GM21825 (cell line): ENCODE measurements around the gene INSC.

Source experiments
- ATAC-seq: cut with Tn5 transposase; IDR thresholded peaks from one replicate; pipeline ENCODE4 v1.9.1; 2021; ENCODE audit warnings: mild to moderate bottlenecking, moderate library complexity; ENCODE audit not compliant: unreplicated experiment

The INSC gene

DNA sequence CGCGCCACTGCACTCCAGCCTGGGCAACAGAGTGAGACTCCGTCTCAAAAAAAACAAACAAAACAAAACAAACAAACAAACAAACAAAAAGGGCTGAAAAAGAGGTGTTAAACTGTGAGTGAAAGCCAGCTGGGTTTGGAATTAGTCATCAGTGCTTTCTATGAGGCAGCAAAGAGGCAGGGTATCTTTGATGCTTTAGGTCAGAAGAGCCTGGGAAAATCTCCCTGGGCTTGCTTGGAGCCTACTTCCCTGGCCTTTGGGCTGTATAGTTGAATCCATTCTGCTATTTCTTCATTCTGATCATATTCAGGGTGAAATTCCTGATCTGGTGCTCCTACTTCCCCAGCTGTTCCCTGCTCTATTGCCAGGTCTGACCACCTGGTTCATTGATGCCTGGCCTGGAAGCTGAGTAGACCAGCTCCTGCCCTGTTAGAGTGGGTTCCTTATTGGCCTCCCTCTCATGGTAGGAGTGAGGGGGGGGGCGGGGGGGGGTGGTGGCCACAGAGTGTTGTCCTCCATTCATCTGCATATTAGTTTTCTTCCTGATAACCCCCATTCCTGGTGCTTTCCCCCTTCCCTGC lies 65.6 kb downstream of the INSC start:
- no peak for ATAC-seq

DNA sequence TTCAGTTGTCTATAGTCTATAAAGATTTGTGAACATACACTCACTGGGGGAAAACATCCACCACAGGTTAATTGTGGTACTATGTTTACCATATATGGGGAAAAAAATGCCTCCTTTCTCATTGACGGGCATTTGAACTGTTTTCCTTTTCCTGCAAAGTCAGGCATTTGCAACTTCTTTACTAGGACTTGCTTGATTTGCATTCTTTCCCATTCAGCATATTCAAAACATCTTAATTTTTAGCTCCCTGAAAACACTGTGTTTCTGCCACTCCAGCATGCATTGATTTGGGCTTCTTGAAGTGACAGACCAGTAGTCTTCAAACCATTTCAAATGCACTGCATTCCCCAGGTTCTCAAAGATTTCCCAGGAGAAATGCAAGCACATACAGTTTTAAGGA lies 67.6 kb downstream of the INSC start:
- no peak for ATAC-seq

GRCh38 chr11:15185021-15185420 lies 70.3 kb downstream of the INSC start:
- ATAC-seq = no peak

DNA sequence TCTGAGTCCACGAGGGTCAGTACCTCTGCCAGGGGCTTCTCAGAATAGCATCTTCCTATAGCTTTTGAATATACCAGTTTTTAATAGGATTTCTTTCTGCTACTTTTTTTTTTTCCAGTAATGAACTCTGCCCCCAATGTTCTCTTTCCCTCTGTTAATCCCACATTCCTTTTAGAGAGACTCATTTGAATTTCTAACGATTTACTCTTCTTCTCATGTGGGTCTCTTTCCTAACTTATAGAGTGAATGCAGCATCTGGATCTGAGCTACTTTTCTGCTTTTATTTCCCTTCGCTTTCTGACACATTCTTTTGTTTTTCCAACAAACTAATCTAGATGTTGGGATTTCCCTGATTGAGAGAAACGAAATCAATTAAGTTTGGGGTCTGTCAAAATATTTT lies 71.4 kb downstream of the INSC start:
- ATAC-seq = no peak

GRCh38 chr11:15189189-15189588 lies 74.5 kb downstream of the INSC start:
- no peak for ATAC-seq

DNA sequence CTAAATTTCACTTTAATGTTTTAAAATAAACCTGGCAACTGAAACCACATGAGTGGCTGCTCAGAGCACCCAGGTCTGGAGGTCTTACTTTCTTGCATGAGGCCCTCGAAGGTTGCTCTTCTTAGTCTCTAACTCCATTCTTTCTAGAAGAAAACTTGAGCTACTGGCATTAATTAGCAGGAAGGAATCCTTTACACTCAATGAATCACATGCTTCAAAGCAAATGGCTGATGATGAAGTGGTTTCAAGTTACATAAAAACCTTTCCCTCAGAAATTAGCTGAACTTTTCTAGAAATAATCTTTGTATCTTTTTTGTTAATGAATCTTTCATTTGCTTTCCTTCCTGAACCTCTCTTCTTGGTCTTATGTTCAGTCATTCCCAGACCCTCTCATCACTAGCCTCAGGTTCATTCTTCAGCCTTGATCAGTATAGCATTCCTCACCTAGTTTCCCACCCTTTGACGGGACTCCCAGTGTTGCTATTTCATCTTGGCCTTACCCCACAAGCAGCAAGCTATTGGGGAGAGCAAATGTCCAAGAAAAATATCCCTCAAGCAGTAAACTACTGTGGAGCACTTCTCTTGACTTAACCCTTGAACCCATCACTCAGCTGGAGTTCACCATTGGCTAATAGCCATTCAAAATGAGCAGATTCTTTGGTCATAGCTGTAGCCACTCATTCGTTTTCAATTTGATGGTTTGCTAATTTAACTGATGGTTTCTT lies 75.1 kb downstream of the INSC start:
- no peak for ATAC-seq

- ATAC-seq = no peak
Measured at GRCh38 chr11:15190611-15191010, 75.9 kb downstream of the INSC start.

DNA sequence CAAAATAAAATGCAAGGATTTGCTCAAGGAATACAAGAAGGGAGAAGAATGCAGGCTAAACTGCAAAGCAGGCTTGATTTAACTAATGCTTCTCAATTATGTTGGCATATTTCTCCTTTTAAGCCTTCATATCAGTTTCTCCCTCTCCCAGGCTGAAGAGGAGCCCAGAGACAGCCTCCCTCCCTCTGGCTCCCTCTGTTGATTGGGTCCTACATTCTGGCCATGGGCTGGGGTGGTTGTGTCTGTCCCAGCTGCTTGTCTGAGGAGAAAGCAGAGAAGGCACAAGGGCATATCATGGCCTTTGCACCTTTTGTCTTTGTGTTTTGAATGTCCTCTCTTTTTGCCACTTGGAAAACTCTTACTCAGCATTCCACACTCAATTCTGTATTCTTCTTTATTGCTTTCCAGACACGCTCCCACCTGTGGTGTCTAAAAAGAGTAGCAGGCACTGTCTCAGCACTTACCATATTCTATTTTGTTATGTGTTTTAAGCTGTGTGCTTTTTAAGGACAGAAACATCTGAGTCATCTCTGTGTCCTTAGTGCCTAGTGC lies 77.4 kb downstream of the INSC start:
- no peak for ATAC-seq

GRCh38 chr11:15194671-15195415 lies 80.1 kb downstream of the INSC start:
- no peak for ATAC-seq

- ATAC-seq = no peak
Measured at GRCh38 chr11:15195454-15196200, 80.9 kb downstream of the INSC start.

- ATAC-seq = no peak
Measured at GRCh38 chr11:15196704-15197103, 82.0 kb downstream of the INSC start.

GRCh38 chr11:15197696-15198095 lies 83.0 kb downstream of the INSC start:
- ATAC-seq = no peak

DNA sequence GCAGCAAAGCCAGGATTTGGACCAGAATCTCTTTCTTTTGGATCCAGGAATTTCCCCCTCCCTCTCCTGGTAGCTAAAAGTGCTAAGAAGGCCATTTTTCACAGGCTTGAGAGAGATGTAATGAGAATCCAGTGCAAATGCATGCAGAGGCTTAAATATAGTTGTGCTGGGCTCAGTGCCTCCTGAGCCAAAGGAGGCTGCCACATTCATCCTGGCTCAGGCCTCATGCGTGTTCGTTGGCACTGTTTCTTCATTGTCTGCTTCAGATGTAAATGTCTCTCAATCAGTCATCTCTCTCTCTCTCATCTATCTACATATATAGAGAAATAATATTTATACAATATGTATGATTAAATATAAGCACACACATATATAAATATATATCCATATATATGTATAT lies 83.6 kb downstream of the INSC start:
- no peak for ATAC-seq

DNA sequence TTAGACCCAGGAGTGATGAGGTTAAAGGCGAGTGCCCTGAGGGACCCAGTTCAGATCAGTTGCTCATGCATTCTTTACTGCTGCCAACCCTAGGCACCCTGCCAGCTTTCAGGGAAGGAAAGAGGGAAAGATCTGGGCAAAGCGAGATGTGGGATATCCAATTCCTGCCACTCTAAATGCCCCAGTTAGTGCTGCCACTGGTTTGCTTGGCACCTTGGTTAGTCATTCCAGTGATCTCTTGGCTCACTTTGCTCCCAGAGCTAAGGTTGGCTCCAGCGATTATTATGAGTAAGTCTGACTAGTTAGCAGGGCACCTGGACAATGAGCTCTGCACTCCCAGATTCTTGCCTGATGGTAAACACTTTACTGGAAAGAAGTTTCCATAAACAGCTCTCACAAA lies 85.0 kb downstream of the INSC start:
- ATAC-seq = no peak

- no peak for ATAC-seq
Measured at GRCh38 chr11:15200696-15201095, 86.0 kb downstream of the INSC start.

GRCh38 chr11:15201586-15201985 lies 86.9 kb downstream of the INSC start:
- no peak for ATAC-seq

GRCh38 chr11:15202626-15203025 lies 87.9 kb downstream of the INSC start:
- no peak for ATAC-seq

DNA sequence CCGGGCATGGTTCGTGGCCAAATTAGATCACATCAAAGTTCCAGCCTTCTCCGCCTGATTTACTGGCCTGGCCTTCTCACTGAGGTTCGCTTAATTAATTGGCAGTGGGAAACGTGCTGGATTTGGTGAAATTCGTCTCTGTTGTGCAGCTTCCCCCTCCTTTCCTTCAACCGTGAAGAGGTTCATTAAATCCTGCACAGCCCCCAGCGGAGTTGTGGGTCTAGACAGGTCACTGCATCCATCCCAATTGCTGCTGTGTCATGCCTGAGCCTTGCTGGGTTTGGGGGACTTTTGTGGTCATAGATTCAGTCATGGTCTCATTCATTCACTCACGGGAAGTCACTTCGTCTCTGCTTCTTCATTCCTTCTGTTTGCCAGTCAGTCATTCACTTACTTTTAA lies 90.0 kb downstream of the INSC start:
- ATAC-seq = no peak

GRCh38 chr11:15206791-15207190 lies 92.1 kb downstream of the INSC start:
- no peak for ATAC-seq

DNA sequence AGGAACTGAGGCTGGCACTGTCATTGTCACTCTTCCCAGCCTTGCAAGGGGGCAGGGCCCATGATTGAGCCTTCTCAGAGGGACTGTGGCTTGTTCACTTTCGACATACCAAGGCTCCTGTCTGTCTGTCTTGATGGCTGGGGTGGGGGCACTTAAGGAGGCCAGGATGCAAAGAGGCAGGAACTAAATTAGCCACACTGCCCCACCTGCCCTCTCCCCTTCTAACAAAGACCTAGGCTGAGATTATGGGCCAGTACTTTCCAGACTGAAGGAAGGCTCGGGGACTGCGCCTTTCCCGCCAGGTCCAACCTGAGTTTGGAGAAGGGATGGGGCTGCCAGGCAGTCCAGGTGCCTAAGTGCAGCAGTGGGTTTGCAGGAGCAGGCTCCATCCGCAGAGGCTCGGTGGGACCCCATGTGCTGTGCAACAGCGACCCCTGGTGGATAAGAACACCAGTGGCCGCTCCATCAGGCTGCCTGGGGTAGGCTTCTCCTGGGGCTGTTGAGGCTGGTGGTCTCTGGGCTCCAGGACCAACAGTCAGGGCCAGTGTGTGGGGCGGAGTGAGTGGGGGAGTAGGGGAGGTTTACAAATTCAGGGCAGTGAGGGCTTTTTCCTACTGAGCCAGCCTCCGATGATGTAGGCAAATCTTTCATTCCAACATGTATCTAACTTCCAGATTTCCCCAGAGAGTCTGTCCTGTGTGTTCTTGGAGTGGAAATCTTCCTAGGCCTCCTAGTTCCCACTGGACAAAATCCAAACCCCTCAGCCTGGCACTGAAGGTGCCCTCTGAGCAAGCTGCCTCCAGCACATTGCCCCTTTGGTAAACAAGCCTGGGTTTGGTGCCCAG lies 93.9 kb downstream of the INSC start:
- peak; percentile 88 for ATAC-seq
